NCI-H1694 treated with DMSO at 0.1 percent for 48 hours (cell line): ENCODE measurements around the gene PGLYRP1.

Experiments
- DNase-seq: peaks from one replicate; lab custom pipeline; 2025; lab: John Stamatoyannopoulos, UW

The PGLYRP1 gene

GRCh38 chr19:46022431-46023310 lies at the start of gene PGLYRP1:
Gene PGLYRP1 (minus strand): TSS chr19:46023053. CDS start chr19:46023021, 32 bp downstream.
- DNase-seq = no peak

GRCh38 chr19:46069806-46070341 lies 47.0 kb upstream of the PGLYRP1 start:
- no peak for DNase-seq

DNA sequence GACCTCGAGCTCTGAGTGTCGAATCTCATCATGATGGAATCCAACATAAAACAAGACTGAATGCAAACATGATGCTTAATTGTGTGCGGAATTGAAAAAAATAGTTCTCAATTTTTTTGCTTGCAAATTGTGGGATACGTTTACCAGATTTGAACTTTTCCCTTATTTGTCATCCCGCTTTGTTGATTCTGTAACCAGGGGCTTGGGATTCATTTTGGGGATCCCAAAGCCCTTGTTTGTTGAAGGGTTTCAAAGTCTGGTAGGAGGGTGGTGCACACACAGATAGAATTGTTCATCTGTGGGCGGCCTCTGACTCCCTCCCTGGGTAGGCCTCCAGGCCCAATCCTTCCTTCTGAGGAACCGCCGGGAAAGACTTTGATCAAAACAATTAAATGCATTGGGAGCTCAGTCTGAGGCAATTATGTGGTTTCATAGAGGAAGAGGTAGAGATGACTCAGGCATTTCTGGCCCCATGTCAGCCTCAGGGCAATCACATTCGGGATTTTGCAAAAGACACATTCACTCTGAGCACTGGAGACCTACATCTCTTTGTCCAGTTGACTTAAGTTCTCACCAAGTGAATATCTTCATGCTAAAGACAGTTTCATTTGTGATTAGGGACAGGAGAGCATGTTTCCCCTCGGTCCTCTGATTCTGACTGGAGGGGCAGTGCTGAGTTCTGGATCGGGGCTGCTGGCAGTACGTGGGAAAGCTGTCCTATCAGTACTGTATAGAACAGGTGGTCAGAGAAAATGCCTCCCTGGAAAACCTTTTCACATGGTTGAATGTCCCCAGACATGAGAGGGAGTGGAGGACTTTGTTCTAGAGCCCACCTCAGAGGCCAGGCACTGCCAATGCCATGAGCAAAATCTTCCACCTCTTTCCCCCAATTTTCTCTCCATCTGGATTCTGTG lies 45.7 kb upstream of the PGLYRP1 start:
- DNase-seq = no peak

DNA sequence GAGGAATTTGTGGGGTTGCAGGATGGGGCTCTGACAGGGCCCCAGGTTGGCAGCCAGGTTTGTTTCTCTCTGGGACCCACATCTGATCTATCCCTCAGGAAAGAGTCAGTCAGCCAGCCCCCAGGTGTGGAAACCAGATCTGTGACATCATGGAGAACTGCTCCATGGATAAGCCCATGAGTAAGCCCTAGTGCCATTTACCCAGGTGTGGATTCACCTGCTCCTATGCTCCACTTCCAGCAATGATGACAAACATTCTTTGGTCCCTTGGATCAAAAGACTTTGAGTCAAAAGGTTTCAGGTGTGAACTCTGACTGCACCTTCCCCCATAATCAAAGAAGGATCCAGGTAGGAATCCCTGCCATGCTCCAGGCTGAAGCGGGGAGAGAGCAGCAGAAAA lies 44.8 kb upstream of the PGLYRP1 start:
- no peak for DNase-seq

DNA sequence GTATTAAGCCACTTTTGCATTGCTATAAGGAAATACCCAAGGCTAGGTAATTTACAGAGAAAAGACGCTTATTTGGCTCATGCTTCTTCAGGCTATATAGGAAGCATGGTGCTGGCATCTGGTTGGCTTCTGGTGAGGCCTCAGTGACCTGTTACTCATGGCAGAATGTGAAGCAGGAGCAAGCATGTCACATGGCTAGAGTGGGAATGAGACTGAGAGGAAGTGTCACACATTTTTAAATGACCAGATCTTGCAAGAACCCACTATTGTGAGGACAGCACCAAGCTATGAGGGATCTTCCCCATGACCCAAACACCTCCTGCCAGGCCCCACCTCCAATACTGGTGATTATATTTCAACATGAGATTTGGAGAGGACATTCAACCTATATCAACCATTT lies 43.6 kb upstream of the PGLYRP1 start:
- no peak for DNase-seq

GRCh38 chr19:46065486-46066071 lies 42.7 kb upstream of the PGLYRP1 start:
- no peak for DNase-seq

DNA sequence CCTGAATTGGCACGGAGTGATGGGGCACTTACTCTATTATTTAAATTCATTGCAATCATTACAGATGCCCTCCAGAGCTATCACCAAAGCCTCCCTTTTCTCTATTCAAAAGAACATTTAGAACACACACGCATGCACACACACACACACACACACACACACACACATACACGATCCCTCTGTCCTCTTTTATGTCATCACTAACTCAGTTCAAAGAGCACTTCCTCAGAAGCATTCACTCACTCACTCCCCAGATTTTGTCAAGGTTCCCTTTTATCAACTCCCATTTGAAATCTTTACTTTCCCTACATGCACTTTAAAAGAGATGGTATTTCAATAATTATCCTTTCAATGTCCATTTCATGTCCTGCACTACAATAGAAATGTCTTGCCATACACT lies 40.3 kb upstream of the PGLYRP1 start:
- no peak for DNase-seq

DNA sequence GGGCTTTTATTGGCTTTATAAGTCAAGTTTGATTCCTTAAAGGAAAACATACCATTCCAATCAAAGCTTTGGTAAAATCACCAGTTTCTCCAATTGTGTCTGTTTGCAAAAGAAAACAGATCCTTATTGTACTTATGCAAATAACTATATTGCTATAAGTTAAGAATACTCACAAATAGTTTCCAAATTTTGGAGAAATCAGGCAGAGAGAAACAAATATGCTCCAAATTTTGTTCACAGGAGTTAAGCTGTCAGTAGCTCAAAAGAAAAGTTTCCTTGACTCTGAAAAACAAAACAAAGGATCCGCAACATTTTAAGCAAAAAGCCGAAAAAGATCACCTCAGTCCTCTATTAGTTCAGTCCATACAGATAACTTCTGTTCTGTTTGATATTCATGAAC lies 37.2 kb upstream of the PGLYRP1 start:
- DNase-seq = no peak

DNA sequence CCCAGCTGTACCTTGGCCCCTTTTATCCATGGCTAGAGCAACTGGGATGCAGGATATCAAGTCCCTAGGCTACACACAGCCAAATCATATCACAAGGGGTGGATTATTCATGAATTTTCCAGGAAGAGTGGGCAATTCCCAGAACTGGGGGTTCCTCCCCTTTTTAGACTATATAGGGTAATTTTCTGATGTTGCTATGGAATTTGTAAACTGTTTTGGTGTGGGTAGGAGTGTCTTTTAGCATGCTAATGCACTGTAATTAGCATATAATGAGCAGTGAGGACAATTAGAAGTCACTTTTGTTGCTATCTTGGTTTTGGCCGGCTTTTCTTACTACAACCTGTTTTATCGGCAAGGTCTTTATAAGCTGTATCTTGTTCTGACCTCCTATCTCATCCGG lies 35.9 kb upstream of the PGLYRP1 start:
- DNase-seq = no peak

GRCh38 chr19:46056536-46056935 lies 33.7 kb upstream of the PGLYRP1 start:
- DNase-seq = no peak

- no peak for DNase-seq
These were observed 30.0 kb upstream of the PGLYRP1 start for GRCh38 chr19:46052896-46053295.

- no peak for DNase-seq
These were observed 26.7 kb upstream of the PGLYRP1 start for GRCh38 chr19:46049597-46049996.

DNA sequence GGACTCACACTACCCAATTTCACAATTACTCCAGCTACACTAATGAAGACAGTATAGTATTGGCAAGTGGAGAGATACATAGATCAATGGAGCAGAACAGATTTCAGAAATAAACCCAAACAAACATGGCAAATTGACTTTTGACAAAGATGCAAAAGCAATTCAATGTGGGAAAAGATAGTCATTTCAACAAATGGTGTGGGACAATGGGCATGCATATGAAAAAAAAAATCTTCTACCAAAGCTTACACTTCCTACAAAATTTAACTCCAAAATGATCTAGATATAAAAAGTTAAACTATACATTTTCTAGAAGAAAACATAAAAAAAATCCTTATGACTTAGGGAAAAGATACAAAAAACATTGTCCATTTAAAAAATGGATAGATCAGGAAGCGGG lies 20.7 kb upstream of the PGLYRP1 start:
- no peak for DNase-seq

DNA sequence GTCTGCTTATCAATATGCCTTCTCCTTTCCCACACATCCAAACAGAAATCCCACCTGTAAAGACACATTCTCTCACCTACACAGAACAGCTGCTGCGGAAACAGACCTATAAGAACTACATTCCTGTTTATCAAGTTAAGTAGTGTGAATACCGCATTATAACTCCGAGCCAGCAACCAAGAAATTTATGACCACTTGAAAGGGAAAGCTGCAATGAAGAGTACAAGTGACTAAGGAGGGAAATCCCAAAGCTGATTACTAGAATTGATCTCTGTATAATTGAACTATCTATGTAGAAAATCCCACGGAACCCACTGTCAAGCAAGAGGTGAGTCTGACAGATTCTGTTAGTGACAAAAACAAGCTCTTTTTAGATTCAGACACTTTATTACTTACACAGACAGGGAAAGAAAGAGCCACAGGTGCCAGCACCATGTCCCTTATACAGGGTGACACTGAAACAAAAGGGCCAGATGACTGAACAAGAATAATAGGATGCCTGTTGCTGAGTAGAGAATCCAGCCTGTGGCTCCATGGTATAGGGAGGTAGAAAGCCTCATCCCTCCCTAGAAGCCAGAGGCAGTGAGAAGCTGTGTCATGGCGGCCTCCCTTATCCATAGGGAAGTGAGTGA lies 19.5 kb upstream of the PGLYRP1 start:
- no peak for DNase-seq

GRCh38 chr19:46040952-46041500 lies 18.2 kb upstream of the PGLYRP1 start, which contains the start of gene IGFL4:
Gene IGFL4 (minus strand): TSS chr19:46041002. CDS start chr19:46040962, 40 bp downstream.
- DNase-seq = no peak

- DNase-seq = no peak
These were observed 17.3 kb upstream of the PGLYRP1 start for GRCh38 chr19:46040125-46040524.

DNA sequence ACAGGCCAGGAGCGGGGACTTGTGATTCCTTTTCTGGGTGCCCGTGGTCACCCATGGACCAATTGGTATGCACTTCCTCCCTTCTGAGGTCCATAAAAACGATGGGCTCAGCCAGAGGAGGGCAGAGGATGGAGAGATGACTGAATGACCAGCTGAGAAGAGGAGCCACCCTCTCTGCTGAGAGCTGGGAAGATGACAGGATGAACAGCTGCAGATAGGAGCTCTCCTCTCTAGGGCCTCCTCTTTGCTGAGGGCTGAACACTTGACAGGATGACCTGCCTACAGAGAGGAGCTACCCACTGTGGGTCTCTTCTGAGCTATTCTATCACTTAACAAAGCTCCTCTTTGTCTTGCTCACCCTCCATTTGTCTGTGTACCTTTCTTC lies 13.9 kb upstream of the PGLYRP1 start:
- DNase-seq = no peak

DNA sequence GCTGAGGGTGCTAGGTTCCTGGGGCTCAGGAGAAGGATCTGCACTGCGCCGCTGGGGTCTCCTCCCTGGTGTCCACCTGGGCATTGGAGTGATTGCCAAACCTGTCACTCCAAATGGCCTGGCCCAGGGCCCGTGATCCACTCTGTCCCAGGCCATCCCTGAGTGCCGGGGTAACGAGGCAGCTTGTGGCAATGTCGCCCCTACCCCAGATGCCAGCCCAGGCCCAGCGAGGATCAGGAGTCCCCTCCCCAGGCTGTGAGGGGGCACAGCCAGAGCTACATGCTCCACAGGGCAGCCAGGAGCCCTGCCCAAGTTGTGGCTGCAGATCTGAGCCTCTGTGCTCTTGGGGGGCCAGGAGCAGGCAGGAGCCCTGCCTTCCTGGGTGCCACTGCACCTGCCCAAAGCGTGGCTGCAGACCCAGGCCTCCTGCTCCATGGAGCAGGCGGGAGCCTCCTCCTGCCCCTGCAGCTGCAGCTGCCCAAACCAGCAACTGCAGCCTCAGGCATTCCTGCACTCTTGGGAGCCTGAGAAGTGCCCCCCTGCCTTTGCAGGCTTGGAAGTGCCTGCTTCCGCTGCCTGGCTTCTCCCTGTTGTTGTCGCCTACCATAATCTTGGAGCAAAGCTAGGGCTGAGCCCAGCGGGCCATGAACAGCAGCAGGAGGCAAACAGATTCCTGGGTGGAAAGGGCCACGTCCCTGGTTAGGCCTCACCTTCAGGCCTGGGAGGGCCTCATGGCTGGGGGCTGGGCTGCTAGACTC lies 13.3 kb upstream of the PGLYRP1 start:
- DNase-seq = no peak

- no peak for DNase-seq
These were observed 12.7 kb upstream of the PGLYRP1 start for GRCh38 chr19:46035546-46035945.

GRCh38 chr19:46033401-46033800 lies 10.5 kb upstream of the PGLYRP1 start:
- no peak for DNase-seq

DNA sequence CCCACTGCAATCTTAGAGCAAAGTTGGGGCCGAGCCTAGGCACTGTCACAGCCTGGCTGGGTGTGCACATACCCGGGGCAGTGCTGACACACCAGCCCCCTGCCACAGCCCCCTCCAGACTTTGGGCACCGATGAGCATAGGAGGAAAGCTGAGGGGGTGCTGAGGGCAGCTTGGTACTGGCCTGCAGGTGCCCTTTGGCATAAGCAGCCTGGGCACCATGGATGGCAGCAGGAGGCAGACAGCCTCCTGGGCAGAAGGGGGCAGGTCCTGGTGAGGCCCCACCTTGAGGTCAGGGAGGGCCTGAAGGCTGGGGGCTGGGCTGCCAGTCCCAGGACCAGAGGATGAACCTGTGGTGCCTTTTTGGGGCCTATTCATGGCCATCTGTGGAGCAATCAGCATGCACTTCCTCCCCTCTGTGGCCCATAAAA lies 9.8 kb upstream of the PGLYRP1 start:
- DNase-seq = no peak
